H1 (cell line): ENCODE results near the gene NCL. TPM values are rescaled to one million over a fixed set of nuclear protein-coding genes. Genes with fewer than 3 reads are reported as not detected.

Source experiments
- CTCF ChIA-PET: fragments of 300-600 bp; sonication (Branson Sonifier 250); formaldehyde crosslinking; loops from one replicate; lab custom pipeline; 2021; ENCODE audit not compliant: partially characterized antibody; lab: Charles Lee
- POLR2A ChIA-PET: fragments of 300-600 bp; sonication (Branson Sonifier 250); formaldehyde crosslinking; loops from one replicate; lab custom pipeline; 2021; ENCODE audit warnings: inconsistent platforms; ENCODE audit not compliant: partially characterized antibody; lab: Charles Lee
- DNase-seq, 2 experiments: peaks; one replicate each; pipeline versions ENCODE4 v3.0.0 to v3.0.0-alpha.2; 2010 to 2022; ENCODE audit warnings: low spot score in 2 of 2, low read depth in 1 of 2, mixed read lengths in 1 of 2
- FAIRE-seq: peaks from 2 replicates; lab custom pipeline; 2011; peaks lifted over from hg19 to GRCh38; lab: Jason Lieb, UNC
- H2AFZ ChIP-seq: 2 replicates; pipeline ENCODE4 v1.8.1; 2012; ENCODE audit warnings: low read length, inconsistent platforms
- H2AK5ac ChIP-seq: 2 replicates; pipeline ENCODE4 v1.6.1; 2013; ENCODE audit warnings: low read depth, low read length
- H2BK120ac ChIP-seq: replicated peaks from 2 replicates; pipeline ENCODE3; 2013; ENCODE audit warnings: low read depth, low read length, inconsistent platforms
- H2BK12ac ChIP-seq: 2 replicates; pipeline ENCODE4 v1.6.1; 2013; ENCODE audit warnings: low read depth, low read length
- H2BK15ac ChIP-seq: 2 replicates; pipeline ENCODE4 v1.6.1; 2013; ENCODE audit warnings: low read length
- H2BK20ac ChIP-seq: 2 replicates; pipeline ENCODE4 v1.6.1; 2013; ENCODE audit warnings: low read length
- H2BK5ac ChIP-seq: 2 replicates; pipeline ENCODE4 v1.6.1; 2013; ENCODE audit warnings: low read depth, low read length
- H3K14ac ChIP-seq: 2 replicates; pipeline ENCODE4 v1.6.1; 2013; ENCODE audit warnings: inconsistent platforms; ENCODE audit not compliant: insufficient read length
- H3K18ac ChIP-seq: 2 replicates; pipeline ENCODE4 v1.6.1; 2013; ENCODE audit warnings: low read length; ENCODE audit errors: extremely low read depth
- H3K23ac ChIP-seq: 2 replicates; pipeline ENCODE4 v1.6.1; 2013; ENCODE audit warnings: inconsistent platforms; ENCODE audit not compliant: insufficient read length
- H3K23me2 ChIP-seq: 2 replicates; pipeline ENCODE4 v1.6.1; 2013; ENCODE audit warnings: low read depth, low read length
- H3K27ac ChIP-seq: 2 replicates; pipeline ENCODE4 v1.6.1; 2011; ENCODE audit warnings: low read depth, low read length, inconsistent platforms
- H3K27me3 ChIP-seq, 4 experiments: replicated peaks in 1 of 4; 1 replicate in 1 of 4; 2 replicates in 3 of 4; pipeline versions ENCODE4 v1.6.1 to v1.8.1; 2011 to 2013; ENCODE audit warnings: low read length in 3 of 4, mild to moderate bottlenecking in 3 of 4, inconsistent platforms in 2 of 4, mixed read lengths in 2 of 4, moderate library complexity in 1 of 4; ENCODE audit not compliant: control insufficient read depth in 3 of 4, insufficient read depth in 3 of 4; ENCODE audit errors: extremely low read depth in 1 of 4
- H3K36me3 ChIP-seq, 4 experiments: 2 replicates each; pipeline versions ENCODE4 v1.6.1 to v1.8.1; 2011 to 2013; ENCODE audit warnings: mild to moderate bottlenecking in 4 of 4, low read length in 3 of 4, moderate library complexity in 2 of 4, control low read depth in 1 of 4, inconsistent platforms in 1 of 4; ENCODE audit not compliant: insufficient read depth in 4 of 4, control insufficient read depth in 2 of 4
- H3K4ac ChIP-seq: replicated peaks from 2 replicates; pipeline ENCODE3; 2013; ENCODE audit warnings: low read length, low read depth, mixed read lengths, inconsistent platforms; ENCODE audit not compliant: insufficient read length
- H3K4me1 ChIP-seq, 4 experiments: replicated peaks in 1 of 4; 1 replicate in 1 of 4; 2 replicates in 3 of 4; pipeline versions ENCODE4 v1.6.1 to v1.8.1; 2011 to 2013; ENCODE audit warnings: low read length in 3 of 4, inconsistent platforms in 2 of 4, mixed read lengths in 1 of 4; ENCODE audit not compliant: insufficient read depth in 4 of 4, control insufficient read depth in 3 of 4
- H3K4me2 ChIP-seq, 2 experiments: 2 replicates each; pipeline versions ENCODE4 v1.6.1 to v1.8.1; 2011 to 2013; ENCODE audit warnings: low read depth in 2 of 2, low read length in 2 of 2, control low read depth in 1 of 2, inconsistent platforms in 1 of 2, mild to moderate bottlenecking in 1 of 2; ENCODE audit not compliant: insufficient read depth in 1 of 2
- H3K4me3 ChIP-seq, 4 experiments: fragments of 200-600, 300-600 bp in 1 of 4; sonication (generic), shearing (Covaris generic), sonication (Bioruptor Twin) in 1 of 4; 2 replicates each; pipeline versions ENCODE4 v1.5.1 to v1.8.1; 2011 to 2016; ENCODE audit warnings: low read length in 4 of 4, low read depth in 3 of 4, control low read depth in 2 of 4, inconsistent platforms in 2 of 4, mild to moderate bottlenecking in 2 of 4, mixed read lengths in 1 of 4, moderate library complexity in 1 of 4; ENCODE audit not compliant: insufficient read depth in 2 of 4; ENCODE audit errors: extremely low read depth in 1 of 4
- H3K56ac ChIP-seq: replicated peaks from 2 replicates; pipeline ENCODE3; 2013; ENCODE audit warnings: low read depth, mild to moderate bottlenecking, mixed read lengths, low read length, inconsistent platforms; ENCODE audit not compliant: insufficient read length
- H3K79me1 ChIP-seq: 2 replicates; pipeline ENCODE4 v1.6.1; 2013; ENCODE audit warnings: low read depth, low read length, control low read depth
- H3K79me2 ChIP-seq, 2 experiments: 2 replicates each; pipeline versions ENCODE4 v1.6.1 to v1.8.1; 2012 to 2013; ENCODE audit warnings: low read length in 2 of 2, mild to moderate bottlenecking in 2 of 2, inconsistent platforms in 1 of 2; ENCODE audit not compliant: insufficient read depth in 2 of 2, control insufficient read depth in 1 of 2
- H3K9ac ChIP-seq, 4 experiments: replicated peaks in 1 of 4; 1 replicate in 1 of 4; 2 replicates in 3 of 4; pipeline versions ENCODE4 v1.6.1 to v1.8.1; 2011 to 2013; ENCODE audit warnings: low read depth in 3 of 4, low read length in 3 of 4, control low read depth in 2 of 4, mild to moderate bottlenecking in 2 of 4, moderate library complexity in 2 of 4, inconsistent platforms in 1 of 4; ENCODE audit errors: extremely low read depth in 1 of 4
- H3K9me3 ChIP-seq, 2 experiments: 2 replicates each; pipeline versions ENCODE4 v1.6.1 to v1.8.1; 2012 to 2013; ENCODE audit warnings: mild to moderate bottlenecking in 2 of 2, moderate library complexity in 2 of 2, control low read depth in 1 of 2, inconsistent platforms in 1 of 2, low read depth in 1 of 2, low read length in 1 of 2, mixed read lengths in 1 of 2; ENCODE audit not compliant: insufficient read depth in 2 of 2
- H4K20me1 ChIP-seq, 2 experiments: replicated peaks in 1 of 2; 2 replicates each; pipeline versions ENCODE3 to v1.8.1; 2011 to 2013; ENCODE audit warnings: inconsistent platforms in 2 of 2, low read length in 2 of 2, mild to moderate bottlenecking in 1 of 2; ENCODE audit not compliant: insufficient read depth in 2 of 2, control insufficient read depth in 1 of 2
- H4K5ac ChIP-seq: 2 replicates; pipeline ENCODE4 v1.6.1; 2013; ENCODE audit warnings: low read length, low read depth, mixed read lengths, inconsistent platforms; ENCODE audit not compliant: insufficient read length
- H4K8ac ChIP-seq: 2 replicates; pipeline ENCODE4 v1.8.0; 2013; ENCODE audit warnings: mild to moderate bottlenecking, moderate library complexity, low read length, inconsistent platforms; ENCODE audit not compliant: insufficient read depth; ENCODE audit errors: extremely low read depth
- H4K91ac ChIP-seq: replicated peaks from 2 replicates; pipeline ENCODE3; 2013; ENCODE audit warnings: low read length, mixed read lengths, inconsistent platforms; ENCODE audit not compliant: insufficient read length
- CBX5 ChIP-seq: fragments of 300-800, 300-1000 bp; sonication (generic); IDR thresholded peaks from 2 replicates; pipeline ENCODE4 v1.7.1; 2016; ENCODE audit warnings: antibody characterized with exemption, low read length, low read depth
- CHD2 ChIP-seq: IDR thresholded peaks from 2 replicates; pipeline ENCODE4 v1.6.1; 2012; ENCODE audit warnings: low read length, improper control_type of control experiment
- CREB1 ChIP-seq: IDR thresholded peaks from 2 replicates; pipeline ENCODE4 v1.6.1; 2012; ENCODE audit warnings: inconsistent platforms
- KDM5A ChIP-seq: fragments of 200-600 bp; IDR thresholded peaks from 2 replicates; pipeline ENCODE4 v1.7.1; 2012; ENCODE audit warnings: mild to moderate bottlenecking, low read length, inconsistent platforms, mixed read lengths
- RBBP5 ChIP-seq: IDR thresholded peaks from 2 replicates; pipeline ENCODE4 v1.7.1; 2012; ENCODE audit warnings: low read depth, mild to moderate bottlenecking, inconsistent platforms, low read length, moderate library complexity, borderline replicate concordance
- WGBS, 2 experiments: shearing (Covaris generic) in 1 of 2; methylation state at CpG; one replicate each; pipeline versions ENCODE4 v1.1.6 to v1.1.7; 2013 to 2015; ENCODE audit warnings: low lambda C conversion rate in 2 of 2, mixed read lengths in 2 of 2, inconsistent platforms in 1 of 2, low coverage in 1 of 2, missing lambda C conversion rate in 1 of 2; ENCODE audit not compliant: insufficient replicate concordance in 2 of 2, insufficient coverage in 1 of 2, insufficient read length in 1 of 2; ENCODE audit errors: extremely low coverage in 1 of 2, missing lambda C conversion rate in 1 of 2; 5-methylcytosine and 5-hydroxymethylcytosine counted together
- polyA plus RNA-seq, 7 experiments: library from polyadenylated mRNA; depleted of rRNA in 3 of 7; stranded (reverse) in 5 of 7; unstranded in 2 of 7; fragments of >200 nt in 5 of 7; fragments of 200-250 nt in 2 of 7; gene quantifications; 1 replicate in 5 of 7; 2 replicates in 1 of 7; 4 replicates in 1 of 7; pipeline versions ENCODE4 v1.2.1 to v1.2.3, GENCODE V29; 2011 to 2013; ENCODE audit warnings: missing spikeins in 2 of 7, mixed read lengths in 2 of 7
- total RNA-seq: library from RNA; stranded (reverse); fragmentation: NEBNext Ultra II Directional; extraction: Animal tissue kit (Norgen Biotek cat#: 25700); gene quantifications from 2 replicates; pipeline ENCODE4 v1.2.1, GENCODE V29; 2021
- TF ChIP-seq, protein P1 (sequence below): IDR thresholded peaks from 2 replicates; pipeline ENCODE4 v1.6.1; 2012; ENCODE audit warnings: inconsistent platforms

The NCL gene
- total and polyA plus RNA-seq, 2 of the 8 experiments (the other 6 are each of a cell fraction or from before 2014, with no cell fraction given), result 61.2 to 1,478 TPM

DNA sequence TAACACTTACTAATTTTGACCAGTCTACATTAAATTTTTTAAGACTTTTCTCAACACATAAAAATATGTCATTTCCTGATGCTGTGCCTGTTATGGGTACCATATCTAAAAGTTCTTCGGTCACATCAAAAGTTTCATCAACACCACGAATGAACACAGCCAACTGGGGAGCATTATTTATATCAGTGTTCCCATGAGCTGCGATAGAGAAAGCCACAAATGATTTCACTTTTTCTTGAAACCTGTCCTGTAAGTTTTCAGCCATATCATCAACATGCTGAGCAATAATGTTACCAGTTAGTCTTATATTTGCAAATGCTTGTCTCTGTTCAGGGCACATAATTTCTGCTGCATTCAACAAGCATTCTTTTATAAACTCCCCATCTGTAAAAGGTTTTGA is 30.4 kb upstream of the NCL start:
- DNase-seq (no peak), FAIRE-seq (no peak)
- Histone ChIP-seq H3K4ac (no peak overlapping the region), H3K36me3 (no peaks in the 10 kb centered on the region; a peak in 1 of 8 replicates), H3K27me3 (no peaks in the 10 kb centered on the region), H3K9me3 (peaks cover 0 to 2% of the 10 kb centered on the region in 2 experiments; a peak in 1 of 4 replicates), H2BK12ac (no peak overlapping the region), H3K14ac (no peak overlapping the region), H3K56ac (no peak overlapping the region), H2AK5ac (no peak overlapping the region), H3K4me2 (no peak overlapping the region), H4K20me1 (no peaks in the 10 kb centered on the region), H3K18ac (no peak overlapping the region), H2BK120ac (no peak overlapping the region), H2BK15ac (no peak overlapping the region), H2AFZ (no peak overlapping the region), H3K4me3 (no peak overlapping the region), H2BK20ac (no peak overlapping the region), H3K79me1 (no peaks in the 10 kb centered on the region), H4K91ac (no peak overlapping the region), H4K8ac (no peak overlapping the region), H3K9ac (no peak overlapping the region), H3K23ac (no peak overlapping the region), H2BK5ac (no peak overlapping the region), H3K79me2 (no peaks in the 10 kb centered on the region), H4K5ac (no peak overlapping the region), H3K27ac (no peak overlapping the region), H3K4me1 (no peaks in the 10 kb centered on the region), H3K23me2 (no peaks in the 10 kb centered on the region)
- ChIA-PET CTCF (interaction anchor here (6.8 kb wide), 1 partner anchor 15 kb away, joined by 78 read pairs; no protein-coding TSS in a partner anchor), POLR2A (interaction anchor here (1.4 kb wide), 1 partner anchor 30 kb away, joined by 6 read pairs; the partner anchor contains the start of gene NCL)
- 76% methylated on average over 3 of the region's 3 CpGs; no CpG with 5 or more reads in 1 of the 2 experiments for WGBS, 2 experiments
- TF ChIP-seq KDM5A, result no peak
- TF ChIP-seq, protein P1, sequence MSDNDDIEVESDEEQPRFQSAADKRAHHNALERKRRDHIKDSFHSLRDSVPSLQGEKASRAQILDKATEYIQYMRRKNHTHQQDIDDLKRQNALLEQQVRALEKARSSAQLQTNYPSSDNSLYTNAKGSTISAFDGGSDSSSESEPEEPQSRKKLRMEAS, result no peak
- no peak for TF ChIP-seq CREB1
- TF ChIP-seq CHD2, result no peak
- TF ChIP-seq CBX5, result no peak
- no peak for TF ChIP-seq RBBP5
